Uterus (tissue), 2 donors: ENCODE data around the gene NCKAP1.

Experiments
- CTCF ChIP-seq, 4 experiments: fragments of 200-600 bp in 2 of 4; fragments of 450-650 bp in 2 of 4; sonication (generic) in 2 of 4; IDR thresholded peaks; one replicate each; pipeline ENCODE4 v1.5.1; 2016 to 2019; ENCODE audit warnings: antibody characterized with exemption in 4 of 4, mild to moderate bottlenecking in 2 of 4, moderate library complexity in 1 of 4
- POLR2A ChIP-seq, 2 donors: fragments of 450-650 bp; IDR thresholded peaks; one replicate each; pipeline ENCODE4 v1.6.1; 2016; ENCODE audit warnings: antibody characterized with exemption in 2 of 2, mild to moderate bottlenecking in 1 of 2, moderate library complexity in 1 of 2

- TF ChIP-seq POLR2A (IDR thresholded peaks at IDR 0.05) = no peak
- TF ChIP-seq CTCF (IDR thresholded peaks at IDR 0.05) = no peak
These were observed 147.4 kb downstream of the NCKAP1 start for GRCh38 chr2:182890773-182891378.
